Frontal cortex (tissue), 4 donors: ENCODE measurements around the gene PRKCQ. TPM values are rescaled to one million over a fixed set of nuclear protein-coding genes. Genes with fewer than 3 reads are reported as not detected.
"Not testable (repeated sequence)": the region's sequence is repeated elsewhere in the genome, so short reads cannot be mapped to it uniquely, and the experiment has no call there.

ENCODE experiments used
- DNase-seq, 2 donors: peaks; one replicate each; pipeline ENCODE4 v3.0.0; 2012; ENCODE audit warnings: low spot score in 2 of 2
- FAIRE-seq: peaks from 2 replicates; lab custom pipeline; 2012; peaks lifted over from hg19 to GRCh38; lab: Jason Lieb, UNC
- total RNA-seq: library from RNA; depleted of rRNA; stranded (reverse); fragments of >200 nt; gene quantifications from one replicate; pipeline ENCODE4 v1.2.3, GENCODE V29; 2014
- donor health status: control.
- donor health status: control.
- donor health status: control.

PRKCQ gene
- total RNA-seq, 1 donor from 2014 or later: 2.0 TPM

DNA sequence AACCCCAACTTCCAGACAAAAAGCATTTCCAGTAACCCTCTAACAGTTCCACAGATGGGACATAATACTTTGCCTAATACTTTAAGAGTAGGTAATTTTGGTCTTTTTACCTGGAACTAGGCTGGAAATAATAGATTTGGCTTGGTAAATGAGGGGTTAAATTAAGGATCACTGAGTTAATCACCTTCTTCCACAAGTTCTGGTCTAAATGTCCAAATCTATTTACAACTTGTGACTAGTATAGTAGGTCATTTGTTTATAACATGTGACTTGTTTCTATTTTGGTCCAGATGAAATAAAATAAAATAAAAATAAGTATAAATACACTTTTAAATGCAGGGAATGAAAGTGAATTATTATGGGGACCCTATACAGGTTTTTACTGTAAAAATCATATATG, 80.1 kb downstream of the PRKCQ start:
- no peak for DNase-seq
- no peak for FAIRE-seq

DNA sequence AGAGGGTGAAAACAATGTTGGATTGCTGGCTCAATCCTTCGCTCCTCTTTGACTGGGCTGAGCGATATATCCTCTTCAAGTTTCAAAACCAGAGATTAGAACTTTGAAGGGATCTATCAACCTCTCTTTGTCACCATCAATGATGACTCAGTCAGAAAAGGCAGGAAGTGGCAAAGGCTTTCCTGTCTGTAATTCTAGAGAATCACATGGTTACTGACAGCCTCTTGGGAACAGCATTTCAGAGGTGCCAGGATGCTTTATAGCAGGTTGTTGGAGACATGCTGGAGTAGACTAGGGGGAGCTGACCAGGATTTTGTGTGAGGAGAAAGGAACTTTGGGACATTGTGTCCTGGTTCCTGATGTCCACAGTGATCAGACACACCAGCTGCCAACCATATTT, 81.3 kb downstream of the PRKCQ start:
- FAIRE-seq (no peak), DNase-seq (no peak)

DNA sequence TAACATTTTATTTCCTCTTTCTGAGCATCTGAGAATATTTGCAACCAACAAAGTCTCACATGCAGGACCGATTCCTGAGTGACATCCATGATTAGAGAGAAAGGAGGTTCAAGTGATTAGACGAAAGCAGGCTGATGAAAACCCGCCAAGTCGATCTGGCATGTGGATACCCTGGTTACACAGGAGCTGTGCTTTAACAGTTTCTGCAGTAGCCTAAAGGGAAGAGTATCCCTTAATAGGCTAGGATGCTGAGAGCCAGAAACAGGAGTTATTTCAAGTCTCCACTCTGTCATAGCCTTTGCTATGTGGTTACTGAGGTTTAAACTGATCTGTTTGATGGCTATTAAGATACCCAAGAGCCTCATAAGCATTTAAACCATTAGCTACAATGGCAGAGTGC, 82.5 kb downstream of the PRKCQ start:
- FAIRE-seq: no peak

DNA sequence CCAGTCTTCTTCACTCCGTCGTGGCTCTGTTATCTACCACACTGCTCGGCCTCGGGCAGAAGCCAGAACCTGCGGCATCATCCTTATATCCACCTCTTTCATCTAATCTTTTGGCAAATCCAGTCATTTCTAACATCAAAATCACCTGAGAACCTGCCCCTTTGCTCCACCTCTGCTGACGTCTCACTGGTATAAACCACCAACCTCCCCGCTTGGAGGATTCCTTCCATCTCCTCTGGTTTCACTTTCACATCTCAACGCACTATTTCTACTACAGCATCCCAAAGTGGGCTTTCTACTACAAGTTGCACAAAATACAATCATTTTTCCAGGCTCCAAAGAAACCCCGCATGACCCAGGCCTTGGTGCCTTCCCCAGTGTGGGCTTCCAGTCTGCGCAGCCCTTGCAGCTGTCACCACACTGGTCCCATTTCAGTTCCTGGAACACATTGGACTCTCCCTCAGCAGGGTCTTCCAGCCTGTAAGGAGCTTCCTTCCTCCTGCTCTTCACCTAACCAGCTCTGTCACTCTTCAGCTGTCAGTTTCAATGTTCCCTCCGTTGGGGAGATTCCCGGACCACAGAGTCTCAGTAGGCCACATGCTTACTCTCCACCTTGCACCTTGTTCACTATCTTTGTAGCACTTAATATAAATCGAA, 85.0 kb downstream of the PRKCQ start:
- DNase-seq (no peak), FAIRE-seq (no peak)

More for the DNA sequence above, 82.5 kb downstream of the PRKCQ start:
- DNase-seq: no peak

DNA sequence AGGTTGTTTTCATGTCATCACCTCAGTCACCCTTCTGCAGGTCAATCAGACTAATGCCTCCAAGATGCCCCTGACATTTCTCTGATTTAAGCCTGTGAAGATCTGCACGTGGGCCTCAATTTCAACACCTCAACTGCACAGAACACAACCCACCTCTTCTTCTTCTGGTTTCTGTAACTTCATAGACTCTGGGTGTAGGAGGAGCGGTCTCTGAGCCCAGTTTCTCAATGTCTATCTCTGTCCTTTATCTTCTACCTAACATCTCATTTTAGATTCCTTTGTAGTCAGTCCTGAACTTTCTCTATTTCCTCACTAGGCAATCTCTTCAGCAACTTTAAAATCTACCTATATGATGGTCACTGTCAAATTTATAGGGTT, 85.6 kb downstream of the PRKCQ start:
- no peak for FAIRE-seq
- DNase-seq: no peak

DNA sequence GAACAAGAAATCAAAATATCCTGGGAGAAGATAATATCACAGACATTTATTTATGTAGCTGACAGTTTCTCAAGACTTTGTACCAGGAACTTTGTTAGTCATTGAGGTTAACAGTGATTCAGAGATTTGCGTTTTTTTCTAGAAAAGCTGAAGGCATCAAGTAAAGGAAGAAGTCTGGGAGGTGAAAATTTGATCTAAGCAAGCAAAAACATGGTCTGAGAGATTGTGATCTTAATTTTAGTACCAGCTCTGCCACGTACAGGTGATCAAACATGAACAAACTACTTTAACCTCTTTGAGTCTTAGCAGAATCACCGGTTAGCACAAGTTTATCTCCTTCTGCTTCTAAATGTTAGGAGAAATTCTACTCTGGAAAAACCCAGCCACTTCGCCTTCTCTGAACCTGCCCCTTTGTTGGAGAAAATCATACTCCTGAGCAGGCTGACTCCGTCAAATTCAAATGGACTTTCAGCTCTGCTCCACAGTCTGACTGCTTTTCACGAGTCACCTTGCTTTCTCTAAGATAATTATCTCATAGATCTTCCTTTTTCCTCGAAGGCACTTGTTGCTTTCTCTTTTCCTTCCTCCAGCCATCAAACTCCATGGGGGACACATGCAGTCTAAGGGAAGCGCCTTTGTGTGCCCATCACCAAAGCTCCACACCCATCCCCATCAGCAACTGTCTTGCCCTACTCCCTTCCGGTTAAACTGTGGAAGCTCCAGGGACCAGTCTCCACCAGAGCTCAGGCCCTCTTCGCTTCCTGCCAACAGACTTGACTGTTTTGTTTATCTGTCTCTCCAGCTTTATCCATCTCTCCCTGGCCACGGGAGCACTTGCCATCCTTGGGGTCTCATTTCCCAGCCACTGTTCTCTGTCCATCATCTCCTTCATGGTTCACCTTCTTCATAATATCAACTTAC, 86.3 kb downstream of the PRKCQ start:
- DNase-seq (no peak), FAIRE-seq (no peak)

DNA sequence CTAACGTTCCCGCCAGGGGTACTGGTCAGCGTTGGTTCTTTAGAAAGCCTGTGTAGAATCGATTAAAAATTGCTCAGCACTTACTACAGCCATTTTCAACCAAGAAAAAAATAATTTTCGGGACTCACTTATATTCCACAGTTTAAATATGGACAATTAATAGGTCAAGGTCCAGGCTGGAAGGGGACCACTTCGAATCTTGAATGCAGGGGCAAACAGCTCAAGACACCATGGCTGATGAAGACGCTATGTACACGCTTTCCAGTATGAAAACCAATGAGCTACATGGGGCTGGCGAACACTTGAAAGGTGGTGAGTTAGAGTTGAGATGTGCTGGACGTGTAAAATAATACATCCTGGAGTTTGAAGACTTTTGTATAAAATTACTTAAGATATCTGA, 87.2 kb downstream of the PRKCQ start:
- no peak for FAIRE-seq
- no peak for DNase-seq

DNA sequence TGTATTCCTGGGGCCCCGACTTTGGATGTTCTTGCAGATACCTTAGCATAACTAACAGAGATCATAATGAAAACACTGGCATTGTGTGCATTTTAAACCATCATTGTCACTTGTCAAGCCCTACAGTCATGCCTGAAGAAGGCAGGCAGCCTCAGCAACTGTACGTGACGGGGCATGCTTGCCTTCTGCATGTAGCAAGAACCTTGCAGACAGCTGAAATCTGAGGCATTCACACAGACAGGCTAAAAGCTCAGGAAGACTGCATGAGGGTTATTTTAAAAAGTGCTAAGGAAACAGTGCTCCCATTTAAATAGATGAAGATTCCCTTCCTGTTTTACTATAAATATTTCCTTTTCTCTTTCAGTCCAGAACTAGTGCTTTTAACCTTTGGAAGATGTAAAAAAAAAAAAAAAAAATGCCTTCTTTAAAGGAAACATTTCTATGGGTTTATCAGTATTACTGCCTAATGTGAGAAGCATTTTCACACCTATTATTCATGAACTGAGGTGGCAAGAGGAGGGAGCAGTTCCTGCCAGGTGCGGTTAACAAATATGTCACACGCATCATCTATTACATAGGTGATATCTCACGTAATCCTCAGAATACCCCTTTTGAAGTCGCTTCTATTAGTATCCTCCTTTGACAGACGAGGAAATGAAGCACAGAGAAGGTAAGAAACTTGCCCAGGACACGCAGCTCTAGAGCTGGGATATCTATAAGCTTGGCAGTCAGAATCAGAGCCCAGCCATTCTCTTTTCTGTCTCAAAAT, 88.1 kb downstream of the PRKCQ start:
- DNase-seq (no peak), FAIRE-seq (no peak)

DNA sequence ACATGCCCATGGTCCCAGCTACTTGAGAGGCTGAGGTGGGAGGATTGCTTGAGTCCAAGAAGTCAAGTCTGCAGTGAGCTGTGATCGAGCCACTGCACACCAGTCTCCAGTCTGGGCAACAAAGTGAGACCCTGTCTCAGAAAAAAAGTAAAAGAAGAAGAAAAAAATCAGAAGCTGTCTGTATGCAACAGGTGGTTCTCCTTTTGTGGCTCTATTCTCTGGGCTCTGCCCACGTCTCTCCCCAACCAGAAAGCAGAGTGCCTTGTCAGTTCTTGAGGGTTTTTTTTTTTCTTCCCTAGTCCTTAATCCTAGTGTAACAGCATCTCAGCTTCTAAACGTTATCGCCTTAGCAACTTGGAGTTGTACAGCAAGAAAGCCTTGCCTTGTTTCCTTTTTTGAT, 89.5 kb downstream of the PRKCQ start:
- FAIRE-seq (no peak), DNase-seq (no peak)

DNA sequence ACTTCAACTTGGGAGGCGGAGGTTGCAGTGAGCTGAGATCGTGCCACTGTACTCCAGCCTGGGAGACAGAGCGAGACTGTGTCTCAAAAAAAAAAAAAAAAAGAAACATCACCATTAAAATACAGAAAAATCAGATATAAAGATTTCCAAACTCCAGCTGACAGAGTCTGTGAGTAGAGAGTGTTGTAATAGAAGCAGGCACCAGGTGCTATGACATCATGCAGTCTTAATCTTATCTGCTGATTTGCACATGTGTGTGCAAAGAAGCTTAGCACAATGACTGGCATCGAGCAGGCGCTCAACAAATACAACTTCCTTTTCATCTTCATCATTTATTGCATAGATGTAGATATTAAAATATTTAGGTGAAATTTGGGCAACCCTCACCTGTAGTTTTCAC, 92.2 kb downstream of the PRKCQ start:
- DNase-seq (no peak), FAIRE-seq (no peak)

DNA sequence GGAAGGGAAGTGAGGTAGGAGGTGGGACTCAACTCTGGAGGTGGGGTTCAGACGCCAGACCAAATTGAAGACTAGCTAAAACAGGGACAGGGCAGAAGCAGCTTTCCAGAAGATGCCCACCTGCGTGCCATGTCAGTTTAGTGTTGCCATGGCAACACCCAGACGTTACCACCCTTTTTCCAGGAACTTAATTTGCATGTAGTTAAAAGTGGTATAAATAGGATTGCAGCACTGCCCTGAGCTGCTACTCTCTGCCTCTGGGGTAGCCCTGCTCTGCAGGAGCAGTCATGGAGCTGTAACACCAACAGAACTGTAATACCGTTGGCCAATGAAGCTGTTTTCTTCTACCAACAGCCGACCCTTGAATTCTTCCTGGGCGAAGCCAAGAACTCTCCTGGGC, 93.8 kb downstream of the PRKCQ start:
- FAIRE-seq (no peak), DNase-seq (no peak)

DNA sequence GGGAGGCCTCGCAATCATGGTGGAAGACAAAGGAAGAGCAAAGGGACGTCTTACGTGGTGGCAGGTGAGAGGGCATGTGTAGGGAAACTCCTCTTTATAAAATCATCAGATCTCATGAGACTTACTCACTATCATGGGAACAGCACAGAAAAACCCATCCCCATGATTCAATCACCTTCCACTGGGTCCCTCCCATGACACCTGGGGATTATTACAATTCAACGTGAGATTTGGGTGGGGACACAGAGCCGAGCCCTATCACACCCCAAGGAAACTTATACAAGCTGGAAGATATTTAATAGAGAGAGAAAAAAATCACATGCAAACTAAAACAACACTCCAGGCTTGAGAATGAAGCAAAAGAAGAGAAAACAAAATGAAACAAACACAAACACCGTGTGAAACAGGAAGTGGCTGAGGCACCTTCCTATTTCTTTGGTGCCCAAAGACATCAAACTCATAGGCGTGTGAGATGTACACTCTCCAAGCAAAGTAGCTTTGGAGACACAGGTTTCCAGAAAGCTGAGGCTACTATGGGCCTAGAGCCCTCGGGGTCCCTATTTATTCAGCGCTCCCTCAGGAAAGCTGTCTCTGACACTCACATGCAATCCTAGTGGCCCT, 97.2 kb downstream of the PRKCQ start:
- no peak for FAIRE-seq
- DNase-seq: no peak

DNA sequence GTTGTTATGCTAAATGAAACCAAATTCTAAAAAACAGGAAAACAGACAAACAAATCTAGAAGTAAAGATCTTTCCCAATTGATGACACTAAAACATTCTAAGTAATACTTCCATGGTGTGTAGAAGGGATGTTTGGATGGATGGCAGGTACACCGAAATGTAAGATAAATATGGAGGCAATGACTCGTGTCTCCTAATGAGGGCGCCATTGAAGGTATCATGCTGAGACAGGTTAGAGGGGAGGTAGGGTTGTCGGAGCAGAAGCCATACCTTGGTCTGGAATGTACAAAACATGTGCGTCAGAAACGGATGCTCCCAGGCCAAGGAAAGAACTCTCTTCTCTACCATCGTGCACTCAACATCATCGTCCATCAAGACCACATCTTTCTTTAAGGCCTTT, 101.4 kb downstream of the PRKCQ start:
- DNase-seq (no peak), FAIRE-seq (no peak)

DNA sequence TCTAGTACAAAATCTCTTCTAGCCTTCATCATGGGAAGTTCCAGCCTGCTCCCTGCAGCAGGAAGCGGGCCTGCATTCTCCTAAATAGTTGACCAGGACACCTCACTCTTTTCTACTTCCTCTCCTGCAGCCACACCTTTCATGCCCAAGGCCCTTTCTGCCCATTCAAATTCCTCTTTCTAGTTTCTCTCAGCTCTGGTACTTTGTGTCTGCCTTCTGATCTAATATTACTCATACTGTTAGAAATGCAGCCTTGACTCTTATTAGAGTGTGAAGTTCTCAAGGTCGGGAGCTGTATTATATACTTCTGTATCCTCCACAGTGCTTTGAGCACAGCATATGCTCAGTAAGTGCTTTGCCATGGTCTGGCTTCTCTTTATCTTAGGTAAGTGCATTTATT, 103.1 kb downstream of the PRKCQ start:
- no peak for DNase-seq
- FAIRE-seq: no peak

DNA sequence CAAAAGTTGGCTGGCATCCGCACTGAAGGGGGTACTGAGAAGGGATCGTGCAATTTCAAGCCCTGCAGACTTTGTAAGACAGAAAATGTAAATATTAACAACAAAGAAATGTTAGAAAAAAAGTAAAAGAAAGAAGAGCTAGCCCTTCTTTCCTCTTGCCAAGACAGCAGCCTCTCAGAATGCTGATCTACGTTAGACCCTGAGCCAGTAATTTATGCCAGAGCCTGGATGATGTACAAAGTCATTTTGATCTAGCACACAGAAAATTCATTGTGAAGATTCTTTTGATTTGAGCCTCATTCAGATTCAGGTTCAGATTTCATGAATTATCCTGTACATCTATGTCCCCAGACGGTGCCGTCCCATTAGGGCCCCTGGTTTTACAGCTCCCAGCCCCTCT, 105.2 kb downstream of the PRKCQ start:
- FAIRE-seq (no peak), DNase-seq (no peak)

DNA sequence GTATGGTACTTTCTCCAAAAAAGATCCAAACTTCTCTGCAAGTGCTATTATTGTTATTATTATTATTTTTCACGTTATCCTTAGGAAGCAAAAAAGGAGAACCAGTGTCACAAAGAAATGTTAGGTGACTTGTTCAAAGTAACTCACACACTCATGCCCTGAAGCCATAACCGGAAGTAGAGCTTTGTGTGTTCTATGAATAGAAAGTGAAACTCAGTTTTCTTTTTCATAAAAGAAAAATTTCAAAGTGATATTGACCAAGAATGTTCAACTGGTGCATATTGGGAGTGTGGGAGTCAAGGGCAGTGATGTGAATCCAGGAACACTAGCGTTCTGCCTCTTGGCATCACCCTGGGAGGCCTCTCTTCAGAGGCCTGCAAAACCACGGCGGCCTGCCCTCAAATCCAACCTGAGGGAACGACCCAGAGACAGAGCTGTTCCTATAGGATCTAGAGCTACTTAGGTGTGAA, 106.1 kb downstream of the PRKCQ start:
- FAIRE-seq (no peak), DNase-seq (no peak)

DNA sequence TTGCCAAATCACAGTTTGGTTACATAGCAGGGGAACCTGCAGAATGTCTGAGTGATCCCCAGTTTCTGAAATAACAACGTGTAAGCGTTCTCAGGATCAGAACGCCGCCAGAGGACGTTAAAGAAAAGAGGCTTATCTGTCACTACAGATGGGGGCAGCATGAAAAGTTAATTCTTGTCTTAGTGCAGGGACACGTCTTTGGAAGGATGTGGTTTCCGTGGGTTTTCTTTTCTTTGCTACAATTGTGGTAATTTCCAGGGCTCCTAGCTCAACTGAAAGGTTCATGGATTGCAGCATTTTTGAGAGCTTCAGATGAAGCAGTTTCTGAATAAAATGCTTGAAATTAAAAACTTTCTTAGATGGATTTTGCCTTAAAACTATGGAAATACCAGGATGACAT, 106.6 kb downstream of the PRKCQ start:
- DNase-seq: no peak

DNA sequence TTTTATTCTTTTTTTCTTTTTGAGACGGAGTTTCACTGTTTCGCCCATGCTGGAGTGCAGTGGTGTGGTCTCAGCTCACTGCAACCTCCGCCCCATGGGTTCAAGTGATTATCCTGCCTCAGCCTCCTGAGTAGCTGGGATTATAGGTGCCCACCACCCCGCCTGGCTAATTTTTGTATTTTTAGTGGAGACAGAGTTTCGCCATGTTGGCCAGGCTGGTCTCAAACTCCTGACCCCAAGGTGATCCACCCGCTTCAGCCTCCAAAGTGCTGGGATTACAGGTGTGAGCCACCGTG, 107.4 kb downstream of the PRKCQ start:
- not testable (repeated sequence) for FAIRE-seq, DNase-seq

More for the DNA sequence above, 106.6 kb downstream of the PRKCQ start:
- no peak for FAIRE-seq

DNA sequence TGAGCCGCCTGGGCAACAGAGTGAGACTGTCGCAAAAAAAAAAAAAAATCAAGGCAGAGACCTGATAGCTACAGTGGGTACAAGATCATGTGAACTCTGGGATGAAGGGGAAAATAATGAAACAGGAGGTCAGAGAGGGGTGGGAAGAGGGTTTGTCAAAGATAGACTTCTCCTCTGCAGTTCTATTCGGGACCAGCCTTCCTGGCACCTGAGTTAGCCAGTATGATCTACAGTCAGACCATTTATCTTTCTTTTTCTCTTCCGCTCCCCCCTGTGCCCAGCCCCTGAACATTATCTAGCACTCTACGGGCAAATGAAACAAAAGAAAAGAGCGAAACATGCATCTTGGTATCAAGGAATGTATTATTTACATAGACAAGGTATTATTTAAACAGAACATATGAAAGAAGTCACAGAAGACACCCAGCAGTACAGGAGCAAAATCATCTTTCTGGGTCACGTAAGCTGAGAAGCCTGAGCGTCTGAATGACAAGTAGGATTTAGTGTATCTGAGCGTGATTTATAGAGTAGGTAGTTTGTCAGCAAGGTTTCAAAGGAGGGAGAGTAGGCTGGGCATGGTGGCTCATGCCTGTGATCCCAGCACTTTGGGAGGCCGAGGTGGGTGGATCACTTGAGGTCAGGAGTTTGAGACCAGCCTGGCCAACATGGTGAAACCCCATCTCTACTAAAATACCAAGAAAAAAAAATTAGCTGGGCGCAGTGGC, 109.0 kb downstream of the PRKCQ start:
- DNase-seq (no peak), FAIRE-seq (no peak)

DNA sequence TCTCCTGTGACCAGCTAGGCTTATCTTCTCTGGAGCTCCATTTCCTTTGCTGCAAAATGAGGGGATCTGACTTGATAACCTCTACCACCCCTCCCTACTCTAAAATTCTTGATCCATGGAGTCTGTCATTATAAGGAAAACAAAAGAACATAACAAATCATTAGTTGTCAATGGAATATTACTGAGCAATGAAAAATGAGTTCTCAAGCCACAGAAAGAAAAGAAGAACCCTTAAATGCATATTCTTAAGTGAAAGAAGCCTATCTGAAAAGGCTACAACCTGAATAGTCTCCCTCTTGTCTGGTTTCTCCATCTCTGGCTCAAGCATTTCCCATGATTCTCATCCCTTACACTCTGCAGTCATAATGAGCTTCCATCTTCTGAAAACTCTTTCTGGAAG, 110.4 kb downstream of the PRKCQ start:
- no peak for FAIRE-seq
- DNase-seq: no peak
